NOMO-1 (cell line): Measurements from ENCODE around the gene STX17.
"Not testable (repeated sequence)": the region's sequence is repeated elsewhere in the genome, so short reads cannot be mapped to it uniquely, and the experiment has no call there.

ENCODE experiments used
- DNase-seq, 2 experiments: peaks; one replicate each; lab custom pipeline; 2025; ENCODE audit not compliant: unreplicated experiment in 2 of 2; lab: John Stamatoyannopoulos, UW

Gene STX17

GRCh38 chr9:99966716-99967115, 60.3 kb downstream of the STX17 start:
- DNase-seq = no peak

GRCh38 chr9:99967457-99967856, 61.0 kb downstream of the STX17 start:
- no peak for DNase-seq

- no peak for DNase-seq
These were observed 64.0 kb downstream of the STX17 start for GRCh38 chr9:99970481-99970880.

- no peak for DNase-seq
These were observed 65.0 kb downstream of the STX17 start for GRCh38 chr9:99971410-99971809.

GRCh38 chr9:99973455-99973854, 67.0 kb downstream of the STX17 start:
- no peak for DNase-seq

GRCh38 chr9:99977033-99977792, 70.8 kb downstream of the STX17 start:
- DNase-seq = no peak

GRCh38 chr9:99978221-99978620, 71.8 kb downstream of the STX17 start:
- no peak for DNase-seq

- DNase-seq = no peak
These were observed 74.1 kb downstream of the STX17 start for GRCh38 chr9:99980598-99980997.

- DNase-seq = no peak
These were observed 80.2 kb downstream of the STX17 start for GRCh38 chr9:99986642-99987041.

- not testable (repeated sequence) for DNase-seq
These were observed 84.1 kb downstream of the STX17 start for GRCh38 chr9:99990508-99990907.

- no peak for DNase-seq
These were observed 91.8 kb downstream of the STX17 start for GRCh38 chr9:99998266-99998665.

GRCh38 chr9:99998866-99999265, 92.4 kb downstream of the STX17 start:
- no peak for DNase-seq

- no peak for DNase-seq
These were observed 93.3 kb downstream of the STX17 start for GRCh38 chr9:99999797-100000196.

GRCh38 chr9:100011062-100011681, 104.7 kb downstream of the STX17 start:
- DNase-seq = peak; percentile 14 to 63

GRCh38 chr9:100012279-100012678, 105.8 kb downstream of the STX17 start:
- no peak for DNase-seq

- no peak for DNase-seq
These were observed 107.1 kb downstream of the STX17 start for GRCh38 chr9:100013573-100013972.

GRCh38 chr9:100014846-100015245, 108.4 kb downstream of the STX17 start:
- no peak for DNase-seq

GRCh38 chr9:100019541-100019940, 113.1 kb downstream of the STX17 start:
- no peak for DNase-seq
